Panc1 (cell line): ENCODE results near the gene MLPH.

ENCODE experiments used
- POLR2AphosphoS5 ChIP-seq: IDR thresholded peaks from 2 replicates; pipeline ENCODE4 v1.6.1; 2012; ENCODE audit warnings: mild to moderate bottlenecking, low read depth, low read length, moderate library complexity
- TCF7L2 ChIP-seq: IDR thresholded peaks from 2 replicates; pipeline ENCODE4 v1.6.1; 2011; ENCODE audit warnings: mild to moderate bottlenecking, low read depth, low read length, inconsistent platforms
- TF ChIP-seq, protein P1 (sequence below): fragments of 450-650 bp; IDR thresholded peaks from 2 replicates; pipeline ENCODE4 v1.5.1; 2017; ENCODE audit warnings: mild to moderate bottlenecking
- TF ChIP-seq, protein P2 (sequence below), 2 experiments: IDR thresholded peaks; 2 replicates each; pipeline ENCODE4 v1.6.1; 2011 to 2012; ENCODE audit warnings: low read depth in 2 of 2, control low read depth in 1 of 2, low read length in 1 of 2, mild to moderate bottlenecking in 1 of 2, moderate library complexity in 1 of 2; ENCODE audit not compliant: insufficient read depth in 1 of 2

DNA sequence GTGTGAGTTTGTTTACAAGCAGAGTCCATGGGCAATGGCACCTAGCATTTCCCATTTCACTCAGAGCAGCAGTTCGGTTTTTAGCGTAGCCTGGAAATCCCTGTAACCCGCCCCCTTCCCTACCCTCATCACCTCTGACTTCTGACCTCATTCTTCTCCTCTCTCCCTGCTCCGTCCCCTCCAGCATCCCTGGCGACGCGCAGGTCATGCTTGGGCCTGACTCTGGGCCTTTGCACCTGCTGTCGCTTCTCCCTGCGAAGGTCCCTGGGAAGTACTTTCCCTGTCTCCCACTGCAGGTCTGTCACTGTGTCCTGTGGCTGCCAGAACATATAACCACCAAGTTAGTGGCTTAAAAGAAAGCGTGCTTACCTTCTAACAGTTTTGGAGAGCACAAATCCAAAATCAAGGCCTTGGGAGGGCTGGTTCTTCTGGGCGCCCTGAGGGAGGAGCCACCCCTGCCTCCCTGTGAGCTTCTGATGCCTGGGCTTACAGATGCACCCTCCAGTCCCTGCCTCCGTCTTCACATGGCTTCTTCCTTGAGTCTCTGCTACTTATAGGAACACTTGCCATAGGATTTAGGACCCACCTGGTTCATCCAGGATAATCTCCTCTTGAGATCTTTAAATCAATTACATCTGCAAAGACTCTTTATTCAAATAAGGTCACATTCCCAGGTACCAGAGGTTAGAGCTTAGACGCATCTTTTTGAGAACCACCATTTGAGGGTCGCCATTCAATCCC lies 111.6 kb downstream of the MLPH start:
- TF ChIP-seq, protein P1, sequence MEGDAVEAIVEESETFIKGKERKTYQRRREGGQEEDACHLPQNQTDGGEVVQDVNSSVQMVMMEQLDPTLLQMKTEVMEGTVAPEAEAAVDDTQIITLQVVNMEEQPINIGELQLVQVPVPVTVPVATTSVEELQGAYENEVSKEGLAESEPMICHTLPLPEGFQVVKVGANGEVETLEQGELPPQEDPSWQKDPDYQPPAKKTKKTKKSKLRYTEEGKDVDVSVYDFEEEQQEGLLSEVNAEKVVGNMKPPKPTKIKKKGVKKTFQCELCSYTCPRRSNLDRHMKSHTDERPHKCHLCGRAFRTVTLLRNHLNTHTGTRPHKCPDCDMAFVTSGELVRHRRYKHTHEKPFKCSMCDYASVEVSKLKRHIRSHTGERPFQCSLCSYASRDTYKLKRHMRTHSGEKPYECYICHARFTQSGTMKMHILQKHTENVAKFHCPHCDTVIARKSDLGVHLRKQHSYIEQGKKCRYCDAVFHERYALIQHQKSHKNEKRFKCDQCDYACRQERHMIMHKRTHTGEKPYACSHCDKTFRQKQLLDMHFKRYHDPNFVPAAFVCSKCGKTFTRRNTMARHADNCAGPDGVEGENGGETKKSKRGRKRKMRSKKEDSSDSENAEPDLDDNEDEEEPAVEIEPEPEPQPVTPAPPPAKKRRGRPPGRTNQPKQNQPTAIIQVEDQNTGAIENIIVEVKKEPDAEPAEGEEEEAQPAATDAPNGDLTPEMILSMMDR: no peak
- TF ChIP-seq, protein P2, sequence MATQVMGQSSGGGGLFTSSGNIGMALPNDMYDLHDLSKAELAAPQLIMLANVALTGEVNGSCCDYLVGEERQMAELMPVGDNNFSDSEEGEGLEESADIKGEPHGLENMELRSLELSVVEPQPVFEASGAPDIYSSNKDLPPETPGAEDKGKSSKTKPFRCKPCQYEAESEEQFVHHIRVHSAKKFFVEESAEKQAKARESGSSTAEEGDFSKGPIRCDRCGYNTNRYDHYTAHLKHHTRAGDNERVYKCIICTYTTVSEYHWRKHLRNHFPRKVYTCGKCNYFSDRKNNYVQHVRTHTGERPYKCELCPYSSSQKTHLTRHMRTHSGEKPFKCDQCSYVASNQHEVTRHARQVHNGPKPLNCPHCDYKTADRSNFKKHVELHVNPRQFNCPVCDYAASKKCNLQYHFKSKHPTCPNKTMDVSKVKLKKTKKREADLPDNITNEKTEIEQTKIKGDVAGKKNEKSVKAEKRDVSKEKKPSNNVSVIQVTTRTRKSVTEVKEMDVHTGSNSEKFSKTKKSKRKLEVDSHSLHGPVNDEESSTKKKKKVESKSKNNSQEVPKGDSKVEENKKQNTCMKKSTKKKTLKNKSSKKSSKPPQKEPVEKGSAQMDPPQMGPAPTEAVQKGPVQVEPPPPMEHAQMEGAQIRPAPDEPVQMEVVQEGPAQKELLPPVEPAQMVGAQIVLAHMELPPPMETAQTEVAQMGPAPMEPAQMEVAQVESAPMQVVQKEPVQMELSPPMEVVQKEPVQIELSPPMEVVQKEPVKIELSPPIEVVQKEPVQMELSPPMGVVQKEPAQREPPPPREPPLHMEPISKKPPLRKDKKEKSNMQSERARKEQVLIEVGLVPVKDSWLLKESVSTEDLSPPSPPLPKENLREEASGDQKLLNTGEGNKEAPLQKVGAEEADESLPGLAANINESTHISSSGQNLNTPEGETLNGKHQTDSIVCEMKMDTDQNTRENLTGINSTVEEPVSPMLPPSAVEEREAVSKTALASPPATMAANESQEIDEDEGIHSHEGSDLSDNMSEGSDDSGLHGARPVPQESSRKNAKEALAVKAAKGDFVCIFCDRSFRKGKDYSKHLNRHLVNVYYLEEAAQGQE (IDR thresholded peaks at IDR 0.05; ENCODE audit: insufficient read depth in 1 of 2, low read depth in 2 of 2, low read length in 1 of 2): no peak
- TF ChIP-seq TCF7L2 (no peak), POLR2AphosphoS5 (no peak)
